Right atrium auricular region (tissue), 2 donors: ENCODE data around the gene INSIG2. TPM values are rescaled to one million over a fixed set of nuclear protein-coding genes. Genes with fewer than 3 reads are reported as not detected.
A peak's percentile ranks its signal among the peaks of the same experiment; 100 is the strongest.

Experiments used
- DNase-seq: peaks from one replicate; pipeline ENCODE4 v3.0.0-alpha.2; 2019; ENCODE audit warnings: low spot score
- H3K27ac ChIP-seq, 2 donors: fragments of 200-600 bp; sonication (generic); 1 replicate in 1 of 2; 2 replicates in 1 of 2; pipeline ENCODE4 v1.5.1; 2016 to 2019
- H3K27me3 ChIP-seq, 2 donors: fragments of 200-600 bp; sonication (generic); one replicate each; pipeline versions ENCODE4 v1.5.1 to v1.6.0; 2017 to 2019
- H3K36me3 ChIP-seq: fragments of 200-600 bp; sonication (generic); one replicate; pipeline ENCODE4 v1.5.1; 2016
- H3K4me1 ChIP-seq, 2 donors: fragments of 200-600 bp; sonication (generic); one replicate each; pipeline versions ENCODE4 v1.5.1 to v1.6.0; 2017 to 2019
- H3K4me3 ChIP-seq, 2 donors: fragments of 200-600 bp; sonication (generic); 1 replicate in 1 of 2; 2 replicates in 1 of 2; pipeline ENCODE4 v1.5.1; 2017 to 2019; ENCODE audit warnings: mild to moderate bottlenecking in 1 of 2, moderate library complexity in 1 of 2
- H3K9me3 ChIP-seq, 2 donors: fragments of 200-600 bp; sonication (generic); one replicate each; pipeline ENCODE4 v1.5.1; 2019
- total RNA-seq, 2 donors: library from RNA; depleted of rRNA; stranded (reverse); fragments of >200 nt; gene quantifications; one replicate each; pipeline ENCODE4 v1.1.0, GENCODE V29; 2016
- TF ChIP-seq, protein P1 (sequence below), 2 donors: fragments of 200-600 bp; sonication (generic); IDR thresholded peaks; one replicate each; pipeline ENCODE4 v1.5.1; 2019; ENCODE audit warnings: antibody characterized with exemption in 2 of 2

INSIG2 gene
- total RNA-seq, 2 donors from 2014 or later = 8.0 to 10.5 TPM

DNA sequence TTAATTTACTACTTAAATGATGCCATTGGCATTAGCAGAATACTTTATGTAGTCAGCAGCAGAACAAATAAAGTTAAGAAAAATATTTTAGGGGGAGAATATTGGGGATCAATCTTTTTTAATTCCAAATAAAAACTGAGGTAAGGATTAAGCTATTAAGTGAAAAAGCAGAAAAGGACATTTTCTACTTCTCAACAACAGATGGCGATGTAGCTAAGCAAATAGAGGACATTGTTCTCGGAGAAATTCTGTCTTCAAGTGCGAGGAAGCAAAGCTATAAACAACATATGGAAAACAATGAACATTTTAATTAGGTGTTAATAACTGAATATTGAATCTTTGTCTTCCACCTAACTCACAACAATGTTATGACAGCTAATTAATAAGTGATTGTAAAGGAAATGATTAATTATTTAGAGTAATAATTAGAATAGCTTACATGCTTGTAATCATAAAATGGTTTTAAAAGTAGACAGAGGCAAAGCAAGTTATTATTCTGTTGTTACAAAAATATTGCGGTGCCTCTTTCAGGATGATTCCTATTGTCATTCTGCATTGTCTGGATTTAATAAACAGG is 41.5 kb upstream of the INSIG2 start:
- no peak for DNase-seq
- Histone ChIP-seq H3K9me3 (no peaks in the 10 kb centered on the region), H3K27me3 (peaks cover 0 to 4% of the 10 kb centered on the region in 2 donors), H3K36me3 (no peaks in the 10 kb centered on the region), H3K27ac (no peak overlapping the region), H3K4me3 (no peak overlapping the region), H3K4me1 (no peaks in the 10 kb centered on the region)
- TF ChIP-seq, protein P1, sequence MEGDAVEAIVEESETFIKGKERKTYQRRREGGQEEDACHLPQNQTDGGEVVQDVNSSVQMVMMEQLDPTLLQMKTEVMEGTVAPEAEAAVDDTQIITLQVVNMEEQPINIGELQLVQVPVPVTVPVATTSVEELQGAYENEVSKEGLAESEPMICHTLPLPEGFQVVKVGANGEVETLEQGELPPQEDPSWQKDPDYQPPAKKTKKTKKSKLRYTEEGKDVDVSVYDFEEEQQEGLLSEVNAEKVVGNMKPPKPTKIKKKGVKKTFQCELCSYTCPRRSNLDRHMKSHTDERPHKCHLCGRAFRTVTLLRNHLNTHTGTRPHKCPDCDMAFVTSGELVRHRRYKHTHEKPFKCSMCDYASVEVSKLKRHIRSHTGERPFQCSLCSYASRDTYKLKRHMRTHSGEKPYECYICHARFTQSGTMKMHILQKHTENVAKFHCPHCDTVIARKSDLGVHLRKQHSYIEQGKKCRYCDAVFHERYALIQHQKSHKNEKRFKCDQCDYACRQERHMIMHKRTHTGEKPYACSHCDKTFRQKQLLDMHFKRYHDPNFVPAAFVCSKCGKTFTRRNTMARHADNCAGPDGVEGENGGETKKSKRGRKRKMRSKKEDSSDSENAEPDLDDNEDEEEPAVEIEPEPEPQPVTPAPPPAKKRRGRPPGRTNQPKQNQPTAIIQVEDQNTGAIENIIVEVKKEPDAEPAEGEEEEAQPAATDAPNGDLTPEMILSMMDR (IDR thresholded peaks at IDR 0.05) = peak; percentile 39 to 69

DNA sequence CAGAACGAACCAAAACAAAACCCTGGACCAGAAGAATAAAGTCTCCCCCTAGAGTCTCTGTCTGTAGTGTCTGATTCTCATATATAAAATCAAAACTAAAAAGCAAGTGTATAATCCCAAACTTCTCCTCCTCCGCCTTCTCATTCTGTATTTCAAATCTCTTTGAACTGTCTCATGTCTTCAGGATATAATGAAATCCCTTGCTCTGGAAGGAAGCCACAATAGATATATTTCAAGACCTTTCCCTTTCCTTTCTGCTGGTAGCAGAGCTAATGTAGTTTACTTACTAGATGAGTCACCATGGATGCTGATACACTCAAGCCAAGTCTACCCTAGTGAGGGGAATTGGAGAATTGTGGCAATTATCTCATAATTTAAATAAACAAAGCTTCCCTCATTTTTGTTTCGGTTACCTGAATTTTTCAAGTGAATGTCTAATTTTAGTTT is 40.9 kb upstream of the INSIG2 start:
- no peak overlapping the region for H3K4me3 ChIP-seq
- H3K36me3 ChIP-seq = no peaks in the 10 kb centered on the region
- H3K4me1 ChIP-seq = no peaks in the 10 kb centered on the region
- TF ChIP-seq, protein P1 (IDR thresholded peaks at IDR 0.05) = no peak
- H3K27me3 ChIP-seq = peaks cover 0 to 4% of the 10 kb centered on the region in 2 donors
- DNase-seq = no peak
- no peaks in the 10 kb centered on the region for H3K9me3 ChIP-seq
- H3K27ac ChIP-seq = no peak overlapping the region

DNA sequence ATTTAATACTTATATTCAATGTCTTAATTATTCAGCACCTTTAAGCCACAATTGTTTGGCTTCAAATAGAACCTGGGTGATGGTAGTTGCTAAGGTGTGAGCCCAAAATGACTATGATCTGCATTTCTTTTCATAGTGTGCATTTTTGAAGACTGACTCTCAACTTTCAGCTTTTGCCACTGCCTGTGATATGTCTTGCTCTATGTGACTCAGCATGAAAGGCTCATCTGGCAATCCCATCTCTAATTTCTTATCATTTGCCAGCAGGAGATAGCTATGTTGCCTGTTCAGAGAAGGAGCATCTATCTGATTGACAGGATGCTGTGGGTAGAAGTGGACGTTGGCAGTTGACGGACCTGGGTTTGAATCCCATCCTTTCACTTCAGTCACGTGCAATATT is 39.9 kb upstream of the INSIG2 start:
- H3K27me3 ChIP-seq = peaks cover 0 to 4% of the 10 kb centered on the region in 2 donors
- H3K9me3 ChIP-seq = no peaks in the 10 kb centered on the region
- H3K36me3 ChIP-seq = no peaks in the 10 kb centered on the region
- no peak for DNase-seq
- H3K4me1 ChIP-seq = no peaks in the 10 kb centered on the region
- TF ChIP-seq, protein P1 (IDR thresholded peaks at IDR 0.05) = no peak
- H3K4me3 ChIP-seq = no peak overlapping the region
- no peak overlapping the region for H3K27ac ChIP-seq

DNA sequence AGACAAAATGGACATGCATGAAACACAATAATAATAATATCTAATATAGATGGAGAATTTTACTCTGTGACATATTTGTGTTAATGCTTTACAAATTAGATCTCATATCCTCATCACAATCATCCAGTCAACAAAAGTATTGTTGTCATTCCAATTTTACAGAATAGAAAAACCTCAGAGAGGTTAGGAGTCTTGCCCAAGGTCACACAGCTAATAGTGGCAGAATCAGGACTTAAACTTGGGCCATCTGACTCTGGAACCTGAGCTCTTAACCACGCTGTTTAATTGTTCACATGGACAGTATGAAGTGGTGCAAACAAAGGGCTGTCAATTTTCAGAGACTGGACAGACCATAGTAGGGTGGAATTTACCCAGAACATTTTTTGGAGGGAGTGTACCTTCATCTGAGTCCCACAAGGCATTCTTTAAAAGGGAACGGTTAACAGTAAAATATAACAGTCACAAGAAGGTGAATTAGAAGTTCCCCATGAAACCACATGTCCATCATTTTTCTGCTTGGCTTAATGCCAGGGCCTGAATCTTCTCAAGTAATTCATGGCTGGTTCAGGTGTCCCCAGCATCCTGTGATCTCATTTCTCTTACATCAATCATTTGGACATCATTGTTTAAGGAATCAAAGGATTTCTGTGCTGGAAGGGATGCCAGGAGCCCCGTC is 39.0 kb upstream of the INSIG2 start:
- no peaks in the 10 kb centered on the region for H3K36me3 ChIP-seq
- H3K27me3 ChIP-seq = peaks cover 0 to 4% of the 10 kb centered on the region in 2 donors
- no peak overlapping the region for H3K4me3 ChIP-seq
- H3K9me3 ChIP-seq = no peaks in the 10 kb centered on the region
- TF ChIP-seq, protein P1 (IDR thresholded peaks at IDR 0.05) = no peak
- H3K27ac ChIP-seq = no peak overlapping the region
- DNase-seq = no peak
- no peaks in the 10 kb centered on the region for H3K4me1 ChIP-seq

DNA sequence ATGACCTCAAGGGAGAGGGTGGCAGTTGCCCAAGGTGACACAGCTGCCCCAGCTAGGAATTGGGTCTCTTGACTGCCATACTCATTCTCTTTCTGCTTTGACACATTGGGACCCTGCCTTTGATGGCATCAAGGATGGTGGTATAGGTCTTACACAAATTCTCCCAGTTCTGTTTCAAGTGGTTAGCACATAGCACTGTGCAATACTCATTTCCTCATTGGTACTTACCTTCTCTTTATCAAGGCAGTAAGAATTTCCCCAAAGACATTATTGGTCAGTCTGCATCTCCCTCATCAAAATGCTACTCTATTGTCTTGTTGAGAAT is 38.5 kb upstream of the INSIG2 start:
- DNase-seq = no peak
- H3K4me1 ChIP-seq = no peaks in the 10 kb centered on the region
- no peak overlapping the region for H3K27ac ChIP-seq
- no peaks in the 10 kb centered on the region for H3K9me3 ChIP-seq
- H3K27me3 ChIP-seq = peaks cover 0 to 4% of the 10 kb centered on the region in 2 donors
- no peaks in the 10 kb centered on the region for H3K36me3 ChIP-seq
- TF ChIP-seq, protein P1 (IDR thresholded peaks at IDR 0.05) = no peak
- H3K4me3 ChIP-seq = no peak overlapping the region
